Neural cell (in vitro differentiated cells): ENCODE data around the gene BIRC7. TPM values are rescaled to one million over a fixed set of nuclear protein-coding genes. Genes with fewer than 3 reads are reported as not detected.

ENCODE experiments used
- H2AFZ ChIP-seq: fragments of 200-600, 300-800 bp; sonication (generic), shearing (Covaris generic); 2 replicates; pipeline ENCODE4 v1.6.0; 2014; ENCODE audit warnings: low read depth, mild to moderate bottlenecking, antibody characterized with exemption, low read length, moderate library complexity
- H3F3A ChIP-seq: fragments of 200-600 bp; shearing (Covaris generic); 2 replicates; pipeline ENCODE4 v1.6.1; 2016; ENCODE audit warnings: mild to moderate bottlenecking, moderate library complexity, mixed read lengths, antibody characterized with exemption, low read length; ENCODE audit not compliant: insufficient read depth, poor library complexity, severe bottlenecking
- H3K27ac ChIP-seq: fragments of 200-600, 300-800 bp; sonication (generic), shearing (Covaris generic); 2 replicates; pipeline ENCODE4 v1.5.1; 2014; ENCODE audit warnings: mild to moderate bottlenecking, low read length, moderate library complexity
- H3K27me3 ChIP-seq: fragments of 300-800, 200-600 bp; sonication (generic), shearing (Covaris generic); 2 replicates; pipeline ENCODE4 v1.6.0; 2014; ENCODE audit warnings: mild to moderate bottlenecking, low read depth, low read length, moderate library complexity; ENCODE audit not compliant: insufficient read depth
- H3K36me3 ChIP-seq: fragments of 300-800, 200-600 bp; sonication (generic), shearing (Covaris generic); 2 replicates; pipeline ENCODE4 v1.5.1; 2014; ENCODE audit warnings: mild to moderate bottlenecking, antibody characterized with exemption, low read length, moderate library complexity; ENCODE audit not compliant: insufficient read depth
- H3K4me2 ChIP-seq: fragments of 300-800, 200-600 bp; sonication (generic), shearing (Covaris generic); 2 replicates; pipeline ENCODE4 v1.6.0; 2014; ENCODE audit warnings: mild to moderate bottlenecking, low read length
- H3K4me3 ChIP-seq: fragments of 300-800, 200-600 bp; sonication (generic), shearing (Covaris generic); 2 replicates; pipeline ENCODE4 v1.5.1; 2014; ENCODE audit warnings: mild to moderate bottlenecking, low read length, moderate library complexity
- H3K79me2 ChIP-seq: fragments of 200-600 bp; shearing (Covaris generic); replicated peaks from 2 replicates; pipeline ENCODE4 v1.6.0; 2014; ENCODE audit warnings: mild to moderate bottlenecking, low read length, moderate library complexity; ENCODE audit not compliant: insufficient read depth
- H3K9ac ChIP-seq: fragments of 300-800, 200-600 bp; sonication (generic), shearing (Covaris generic); 2 replicates; pipeline ENCODE4 v1.6.1; 2016; ENCODE audit warnings: mild to moderate bottlenecking, low read length, mixed read lengths
- H3K9me2 ChIP-seq: fragments of 200-600 bp; shearing (Covaris generic); 2 replicates; pipeline ENCODE4 v1.6.1; 2016; ENCODE audit warnings: mild to moderate bottlenecking, low read length, mixed read lengths; ENCODE audit not compliant: insufficient read depth
- H3K9me3 ChIP-seq: fragments of 200-600, 300-800 bp; sonication (generic), shearing (Covaris generic); 2 replicates; pipeline ENCODE4 v1.6.1; 2016; ENCODE audit warnings: mild to moderate bottlenecking, mixed run types, low read length, moderate library complexity, mixed read lengths
- H4K20me1 ChIP-seq: fragments of 200-600 bp; shearing (Covaris generic); 2 replicates; pipeline ENCODE4 v1.6.1; 2016; ENCODE audit warnings: mild to moderate bottlenecking, mixed run types; ENCODE audit not compliant: insufficient read depth
- CTCF ChIP-seq: fragments of 450-650 bp; IDR thresholded peaks from 2 replicates; pipeline ENCODE4 v1.5.1; 2014; ENCODE audit warnings: antibody characterized with exemption, mild to moderate bottlenecking, moderate library complexity; ENCODE audit not compliant: poor library complexity, severe bottlenecking
- EZH2 ChIP-seq: fragments of 200-600, 300-800 bp; shearing (Covaris generic), sonication (generic); IDR thresholded peaks from 2 replicates; pipeline ENCODE4 v1.6.1; 2014; ENCODE audit warnings: antibody characterized with exemption, low read length, borderline replicate concordance, mild to moderate bottlenecking; ENCODE audit not compliant: insufficient read depth, poor library complexity, severe bottlenecking
- POLR2AphosphoS5 ChIP-seq: IDR thresholded peaks from 2 replicates; pipeline ENCODE4 v1.6.1; 2012
- RAD21 ChIP-seq: fragments of 450-650 bp; conservative IDR thresholded peaks from 2 replicates; pipeline ENCODE4 v1.6.1; 2014; ENCODE audit warnings: antibody characterized with exemption, mild to moderate bottlenecking, moderate library complexity
- REST ChIP-seq: IDR thresholded peaks from 2 replicates; pipeline ENCODE4 v1.6.1; 2012; ENCODE audit warnings: borderline replicate concordance
- TAF1 ChIP-seq: IDR thresholded peaks from 2 replicates; pipeline ENCODE4 v1.6.1; 2012; ENCODE audit warnings: low read depth
- polyA plus RNA-seq: library from polyadenylated mRNA; depleted of rRNA; stranded (reverse); fragments of >200 nt; gene quantifications from 2 replicates; pipeline ENCODE4 v1.2.3, GENCODE V29; 2014
- small RNA-seq, 3 experiments: library from RNA; depleted of rRNA; stranded (forward); fragments of <200 nt; gene quantifications; one replicate each; pipeline ENCODE3, GENCODE V24; 2012

Gene BIRC7
- polyA plus RNA-seq, 1 donor from 2014 or later = not detected

- TF ChIP-seq REST (no peak), TAF1 (no peak), POLR2AphosphoS5 (no peak), RAD21 (no peak), CTCF (no peak), EZH2 (no peak)
- no peak overlapping the region for H3K4me3 ChIP-seq
- H3K27ac ChIP-seq = no peak overlapping the region
- no peaks in the 10 kb centered on the region for H4K20me1 ChIP-seq
- no peaks in the 10 kb centered on the region for H3K9me3 ChIP-seq
- H3F3A ChIP-seq = no peaks in the 10 kb centered on the region
- no peak overlapping the region for H3K4me2 ChIP-seq
- H3K36me3 ChIP-seq = no peaks in the 10 kb centered on the region
- no peaks in the 10 kb centered on the region for H3K9me2 ChIP-seq
- H2AFZ ChIP-seq = no peak overlapping the region
- no peaks in the 10 kb centered on the region for H3K79me2 ChIP-seq
- H3K9ac ChIP-seq = no peak overlapping the region
- H3K27me3 ChIP-seq = no peaks in the 10 kb centered on the region
Observed at GRCh38 chr20:63289311-63290135, 53.8 kb downstream of the BIRC7 start.

Small RNA genes within 50 kb of the gene (small RNA-seq; reads per million reads assigned to genes)
- gene MIR3196 (0 reads per million in 3 experiments), gene MIR4326 (0 to 9.4 (median 4.6) reads per million in 3 experiments)

Other genes starting within 250 kb of the BIRC7 start
- gene BHLHE23, start 228.9 kb upstream of the BIRC7 start, polyA plus RNA-seq = not detected in 2 replicates
- gene YTHDF1, start 19.8 kb upstream of the BIRC7 start, polyA plus RNA-seq = 36.9 and 38.2 TPM in 2 replicates
- 11.2 and 18.7 TPM in 2 replicates for gene NKAIN4, start 18.6 kb downstream of the BIRC7 start, polyA plus RNA-seq
- gene ARFGAP1, start 36.9 kb downstream of the BIRC7 start, polyA plus RNA-seq = 70.2 and 82.0 TPM in 2 replicates
- 0.46 and 1.1 TPM in 2 replicates for gene COL20A1, start 57.3 kb downstream of the BIRC7 start, polyA plus RNA-seq
- 6.8 and 10.5 TPM in 2 replicates for gene CHRNA4, start 125.4 kb downstream of the BIRC7 start, polyA plus RNA-seq
- 84.7 and 88.8 TPM in 2 replicates for gene KCNQ2, start 236.8 kb downstream of the BIRC7 start, polyA plus RNA-seq